Measurements from ENCODE around the gene SLC39A11.

GRCh38 chr17:72887322-72887721 is 205.2 kb downstream of the SLC39A11 start:
- TF ChIP-seq CTCF (IDR thresholded peaks at IDR 0.05), result no peak
- TF ChIP-seq POLR2AphosphoS5 (IDR thresholded peaks at IDR 0.05), result no peak
- no peak for TF ChIP-seq POLR2A (IDR thresholded peaks at IDR 0.05)
